ENCODE measurements around the gene CNTNAP2.

DNA sequence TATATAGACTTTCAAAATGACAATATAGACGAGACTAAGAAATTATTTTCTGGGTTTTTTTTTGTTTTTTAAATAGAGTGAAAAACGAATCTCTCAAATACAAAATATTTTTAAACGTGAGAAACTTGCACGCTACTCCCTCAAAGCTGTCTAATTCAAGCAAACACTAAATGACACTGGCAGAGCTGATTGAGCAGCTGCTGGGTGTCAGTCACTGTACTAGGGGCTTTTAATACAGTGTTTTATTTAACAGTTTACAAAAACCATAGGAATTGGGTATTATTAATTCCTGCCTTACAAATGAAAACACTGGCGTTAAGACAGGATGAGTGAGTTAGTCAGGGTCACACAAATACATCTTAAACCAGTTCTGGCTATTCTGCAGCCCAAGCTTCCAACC is 1264.3 kb downstream of the CNTNAP2 start:
- TF ChIP-seq, protein P1, sequence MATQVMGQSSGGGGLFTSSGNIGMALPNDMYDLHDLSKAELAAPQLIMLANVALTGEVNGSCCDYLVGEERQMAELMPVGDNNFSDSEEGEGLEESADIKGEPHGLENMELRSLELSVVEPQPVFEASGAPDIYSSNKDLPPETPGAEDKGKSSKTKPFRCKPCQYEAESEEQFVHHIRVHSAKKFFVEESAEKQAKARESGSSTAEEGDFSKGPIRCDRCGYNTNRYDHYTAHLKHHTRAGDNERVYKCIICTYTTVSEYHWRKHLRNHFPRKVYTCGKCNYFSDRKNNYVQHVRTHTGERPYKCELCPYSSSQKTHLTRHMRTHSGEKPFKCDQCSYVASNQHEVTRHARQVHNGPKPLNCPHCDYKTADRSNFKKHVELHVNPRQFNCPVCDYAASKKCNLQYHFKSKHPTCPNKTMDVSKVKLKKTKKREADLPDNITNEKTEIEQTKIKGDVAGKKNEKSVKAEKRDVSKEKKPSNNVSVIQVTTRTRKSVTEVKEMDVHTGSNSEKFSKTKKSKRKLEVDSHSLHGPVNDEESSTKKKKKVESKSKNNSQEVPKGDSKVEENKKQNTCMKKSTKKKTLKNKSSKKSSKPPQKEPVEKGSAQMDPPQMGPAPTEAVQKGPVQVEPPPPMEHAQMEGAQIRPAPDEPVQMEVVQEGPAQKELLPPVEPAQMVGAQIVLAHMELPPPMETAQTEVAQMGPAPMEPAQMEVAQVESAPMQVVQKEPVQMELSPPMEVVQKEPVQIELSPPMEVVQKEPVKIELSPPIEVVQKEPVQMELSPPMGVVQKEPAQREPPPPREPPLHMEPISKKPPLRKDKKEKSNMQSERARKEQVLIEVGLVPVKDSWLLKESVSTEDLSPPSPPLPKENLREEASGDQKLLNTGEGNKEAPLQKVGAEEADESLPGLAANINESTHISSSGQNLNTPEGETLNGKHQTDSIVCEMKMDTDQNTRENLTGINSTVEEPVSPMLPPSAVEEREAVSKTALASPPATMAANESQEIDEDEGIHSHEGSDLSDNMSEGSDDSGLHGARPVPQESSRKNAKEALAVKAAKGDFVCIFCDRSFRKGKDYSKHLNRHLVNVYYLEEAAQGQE (IDR thresholded peaks at IDR 0.05), result no peak
- TF ChIP-seq, protein P2, sequence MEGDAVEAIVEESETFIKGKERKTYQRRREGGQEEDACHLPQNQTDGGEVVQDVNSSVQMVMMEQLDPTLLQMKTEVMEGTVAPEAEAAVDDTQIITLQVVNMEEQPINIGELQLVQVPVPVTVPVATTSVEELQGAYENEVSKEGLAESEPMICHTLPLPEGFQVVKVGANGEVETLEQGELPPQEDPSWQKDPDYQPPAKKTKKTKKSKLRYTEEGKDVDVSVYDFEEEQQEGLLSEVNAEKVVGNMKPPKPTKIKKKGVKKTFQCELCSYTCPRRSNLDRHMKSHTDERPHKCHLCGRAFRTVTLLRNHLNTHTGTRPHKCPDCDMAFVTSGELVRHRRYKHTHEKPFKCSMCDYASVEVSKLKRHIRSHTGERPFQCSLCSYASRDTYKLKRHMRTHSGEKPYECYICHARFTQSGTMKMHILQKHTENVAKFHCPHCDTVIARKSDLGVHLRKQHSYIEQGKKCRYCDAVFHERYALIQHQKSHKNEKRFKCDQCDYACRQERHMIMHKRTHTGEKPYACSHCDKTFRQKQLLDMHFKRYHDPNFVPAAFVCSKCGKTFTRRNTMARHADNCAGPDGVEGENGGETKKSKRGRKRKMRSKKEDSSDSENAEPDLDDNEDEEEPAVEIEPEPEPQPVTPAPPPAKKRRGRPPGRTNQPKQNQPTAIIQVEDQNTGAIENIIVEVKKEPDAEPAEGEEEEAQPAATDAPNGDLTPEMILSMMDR (IDR thresholded peaks at IDR 0.05; ENCODE audit: low read depth, low read length, missing input control), result no peak
